HEK293T (cell line): Measurements from ENCODE around the gene PROSER2.

Experiments used
- ARNT ChIP-seq: fragments of 450-650 bp; IDR thresholded peaks from 2 replicates; pipeline ENCODE4 v1.6.1; 2017; ENCODE audit warnings: mild to moderate bottlenecking
- BHLHE40 ChIP-seq: fragments of 450-650 bp; IDR thresholded peaks from 2 replicates; pipeline ENCODE4 v1.6.1; 2016; ENCODE audit warnings: mild to moderate bottlenecking, moderate library complexity, borderline replicate concordance
- ELF4 ChIP-seq: fragments of 450-650 bp; IDR thresholded peaks from 2 replicates; pipeline ENCODE4 v1.6.1; 2017; ENCODE audit warnings: antibody characterized with exemption
- FOXA1 ChIP-seq: fragments of 450-650 bp; IDR thresholded peaks from 2 replicates; pipeline ENCODE4 v1.6.1; 2016; ENCODE audit warnings: mild to moderate bottlenecking
- FOXK2 ChIP-seq: fragments of 450-650 bp; IDR thresholded peaks from 2 replicates; pipeline ENCODE4 v1.6.1; 2016; ENCODE audit warnings: mild to moderate bottlenecking
- FOXM1 ChIP-seq: fragments of 450-650 bp; IDR thresholded peaks from 2 replicates; pipeline ENCODE4 v1.6.1; 2017; ENCODE audit warnings: mild to moderate bottlenecking, borderline replicate concordance
- HDGF ChIP-seq: fragments of 450-650 bp; IDR thresholded peaks from 2 replicates; pipeline ENCODE4 v1.6.1; 2017; ENCODE audit warnings: antibody characterized with exemption, borderline replicate concordance
- L3MBTL2 ChIP-seq: fragments of 450-650 bp; conservative IDR thresholded peaks from 2 replicates; pipeline ENCODE4 v1.6.1; 2016; ENCODE audit warnings: mild to moderate bottlenecking
- SP1 ChIP-seq: fragments of 450-650 bp; IDR thresholded peaks from 2 replicates; pipeline ENCODE4 v1.6.1; 2017
- SUZ12 ChIP-seq: fragments of 450-650 bp; IDR thresholded peaks from 2 replicates; pipeline ENCODE4 v1.6.1; 2016; ENCODE audit warnings: mild to moderate bottlenecking
- TARDBP ChIP-seq: fragments of 450-650 bp; IDR thresholded peaks from 2 replicates; pipeline ENCODE4 v1.6.1; 2016
- ZNF384 ChIP-seq: fragments of 450-650 bp; IDR thresholded peaks from 2 replicates; pipeline ENCODE4 v1.6.1; 2016
- TF ChIP-seq, protein P1 (sequence below): fragments of 450-650 bp; IDR thresholded peaks from 2 replicates; pipeline ENCODE4 v1.6.1; 2016

DNA sequence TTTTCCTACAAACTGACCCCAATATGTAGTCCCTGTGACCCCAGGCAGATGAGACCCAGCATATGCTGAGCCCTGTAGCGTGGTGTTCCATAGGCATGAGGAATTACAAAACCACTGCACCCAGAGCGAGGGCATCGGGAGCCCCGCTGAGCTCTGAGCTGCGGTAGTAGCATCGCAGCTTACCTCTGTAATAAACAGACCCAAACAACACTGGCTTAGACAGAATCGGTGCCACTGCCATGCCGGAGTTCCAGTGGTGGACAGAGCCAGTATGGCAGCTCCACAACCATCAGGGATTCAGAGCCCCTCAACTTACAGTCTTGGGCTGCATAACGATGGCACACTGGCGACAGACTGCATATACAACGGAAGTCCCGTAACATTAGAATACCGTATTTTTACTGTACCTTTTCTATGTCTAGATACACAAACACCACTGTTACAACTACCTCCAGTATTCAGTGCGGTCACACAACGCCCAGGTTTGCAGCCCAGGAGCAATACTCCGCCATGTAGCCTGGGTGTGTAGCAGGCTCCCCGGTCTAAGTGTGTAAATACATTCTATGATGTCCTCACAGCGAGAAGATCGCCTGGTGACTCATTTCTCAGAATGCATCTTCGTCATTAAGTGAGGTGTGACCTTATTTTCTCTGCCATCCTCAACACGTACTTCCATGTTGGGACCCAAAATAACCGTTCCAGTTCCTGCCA, 68.8 kb downstream of the PROSER2 start:
- TF ChIP-seq L3MBTL2 (no peak), TARDBP (no peak), SP1 (no peak), FOXK2 (no peak), HDGF (no peak), BHLHE40 (no peak), FOXA1 (no peak), SUZ12 (no peak), ARNT (no peak), ELF4 (no peak), ZNF384 (no peak), FOXM1 (no peak)
- TF ChIP-seq, protein P1, sequence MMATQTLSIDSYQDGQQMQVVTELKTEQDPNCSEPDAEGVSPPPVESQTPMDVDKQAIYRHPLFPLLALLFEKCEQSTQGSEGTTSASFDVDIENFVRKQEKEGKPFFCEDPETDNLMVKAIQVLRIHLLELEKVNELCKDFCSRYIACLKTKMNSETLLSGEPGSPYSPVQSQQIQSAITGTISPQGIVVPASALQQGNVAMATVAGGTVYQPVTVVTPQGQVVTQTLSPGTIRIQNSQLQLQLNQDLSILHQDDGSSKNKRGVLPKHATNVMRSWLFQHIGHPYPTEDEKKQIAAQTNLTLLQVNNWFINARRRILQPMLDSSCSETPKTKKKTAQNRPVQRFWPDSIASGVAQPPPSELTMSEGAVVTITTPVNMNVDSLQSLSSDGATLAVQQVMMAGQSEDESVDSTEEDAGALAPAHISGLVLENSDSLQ, result no peak
